Left lung (tissue), 10 donors: ENCODE results near the gene WBP1L. TPM values are rescaled to one million over a fixed set of nuclear protein-coding genes. Genes with fewer than 3 reads are reported as not detected.
A peak's percentile ranks its signal among the peaks of the same experiment; 100 is the strongest.

Source experiments
- ATAC-seq: fragments of 200-7000 bp; cut with Tn5 transposase; one replicate; pipeline ENCODE4 v1.9.1; 2020; ENCODE audit warnings: moderate library complexity
- DNase-seq, 4 donors: peaks; one replicate each; pipeline ENCODE4 v3.0.0-alpha.2; 2013 to 2020
- H3K27ac ChIP-seq, 2 donors: fragments of 200-600 bp; sonication (generic) in 1 of 2; one replicate each; pipeline versions ENCODE4 v1.5.0 to v1.8.0; 2020 to 2021
- H3K27me3 ChIP-seq, 2 donors: fragments of 200-600 bp; sonication (generic) in 1 of 2; one replicate each; pipeline versions ENCODE4 v1.5.0 to v1.8.0; 2020 to 2021
- H3K36me3 ChIP-seq, 2 donors: fragments of 200-600 bp; sonication (generic) in 1 of 2; one replicate each; pipeline versions ENCODE4 v1.5.0 to v1.8.0; 2020 to 2021
- H3K4me1 ChIP-seq, 2 donors: fragments of 200-600 bp; one replicate each; pipeline ENCODE4 v1.8.0; 2021
- H3K4me3 ChIP-seq, 2 donors: fragments of 200-600 bp; sonication (generic) in 1 of 2; one replicate each; pipeline versions ENCODE4 v1.5.0 to v1.8.0; 2020 to 2021; ENCODE audit warnings: mild to moderate bottlenecking in 1 of 2
- H3K9me3 ChIP-seq, 2 donors: fragments of 200-600 bp; sonication (generic) in 1 of 2; one replicate each; pipeline versions ENCODE4 v1.5.0 to v1.8.0; 2020 to 2021
- CTCF ChIP-seq, 2 donors: fragments of 200-600 bp; sonication (generic) in 1 of 2; IDR thresholded peaks; one replicate each; pipeline versions ENCODE4 v1.5.0 to v1.8.0; 2021; ENCODE audit warnings: antibody characterized with exemption in 2 of 2
- intact Hi-C, 2 donors: fragments of 100-400 bp; cut with DNase I; formaldehyde crosslinking; loops; one replicate each; pipeline versions ENCODE4 v1.11.2 to v1.14.2; 2022
- polyA plus RNA-seq, 6 donors: library from polyadenylated mRNA; unstranded; fragments of 120-200 nt; gene quantifications; one replicate each; pipeline ENCODE4 v1.2.1, GENCODE V29; 2013; ENCODE audit not compliant: insufficient read length in 6 of 6
- total RNA-seq, 2 donors: library from RNA; stranded (reverse); fragmentation: NEBNext Ultra II Directional; extraction: Animal tissue kit (Norgen Biotek cat#: 25700); gene quantifications; one replicate each; pipeline ENCODE4 v1.2.1, GENCODE V29; 2021
- donor health status: DM: no; HTN: yes; CAD: no.
- donor health status: DM: no; HTN: no; CAD: no.

The WBP1L gene
- total and polyA plus RNA-seq, 8 donors = 42.6 to 49.8 (median 45.9) TPM

GRCh38 chr10:102729029-102730026, 14.4 kb upstream of the WBP1L start:
- TF ChIP-seq CTCF (IDR thresholded peaks at IDR 0.05) = peak; percentile 84 to 96
- intact Hi-C loops = loop anchor here in 1 of 2 donors (5.0 kb wide), 1 partner anchor 173 kb away; no protein-coding TSS in a partner anchor
- peak; percentile 67 to 96 (median 86) for DNase-seq
- Histone ChIP-seq H3K9me3 (no peaks in the 10 kb centered on the region), H3K27ac (no peak overlapping the region), H3K36me3 (peaks cover 0 to 14% of the 10 kb centered on the region in 2 donors), H3K4me1 (peaks cover 0 to 13% of the 10 kb centered on the region in 2 donors), H3K4me3 (no peak overlapping the region), H3K27me3 (no peaks in the 10 kb centered on the region)
- ATAC-seq = peak; percentile 97

GRCh38 chr10:102731222-102731800, 12.4 kb upstream of the WBP1L start:
- Histone ChIP-seq H3K27me3 (no peaks in the 10 kb centered on the region), H3K36me3 (peaks cover 0 to 14% of the 10 kb centered on the region in 2 donors), H3K4me1 (peaks cover 0 to 13% of the 10 kb centered on the region in 2 donors), H3K27ac (no peak overlapping the region), H3K4me3 (no peak overlapping the region), H3K9me3 (no peaks in the 10 kb centered on the region)
- no peak for TF ChIP-seq CTCF (IDR thresholded peaks at IDR 0.05)
- ATAC-seq = no peak
- intact Hi-C loops = no loop called here
- no peak for DNase-seq

- H3K36me3 ChIP-seq = peaks cover 0 to 6% of the 10 kb centered on the region in 2 donors
- intact Hi-C loops = no loop called here
- no peaks in the 10 kb centered on the region for H3K27me3 ChIP-seq
Measured at GRCh38 chr10:102732661-102733060, 11.1 kb upstream of the WBP1L start.

GRCh38 chr10:102735065-102735562, 8.6 kb upstream of the WBP1L start:
- Histone ChIP-seq H3K9me3 (no peaks in the 10 kb centered on the region), H3K4me1 (peaks cover 0 to 10% of the 10 kb centered on the region in 2 donors), H3K36me3 (no peaks in the 10 kb centered on the region), H3K27me3 (no peaks in the 10 kb centered on the region), H3K4me3 (no peak overlapping the region), H3K27ac (no peak overlapping the region)
- intact Hi-C loops = no loop called here
- no peak for TF ChIP-seq CTCF (IDR thresholded peaks at IDR 0.05)
- no peak for ATAC-seq
- no peak for DNase-seq

More at GRCh38 chr10:102732661-102733060, 11.1 kb upstream of the WBP1L start:
- DNase-seq (no peak), ATAC-seq (no peak)
- no peak overlapping the region for H3K27ac ChIP-seq
- H3K4me3 ChIP-seq = no peak overlapping the region
- H3K9me3 ChIP-seq = no peaks in the 10 kb centered on the region
- H3K4me1 ChIP-seq = peaks cover 0 to 10% of the 10 kb centered on the region in 2 donors
- no peak for TF ChIP-seq CTCF (IDR thresholded peaks at IDR 0.05)

- Histone ChIP-seq H3K27me3 (no peaks in the 10 kb centered on the region), H3K27ac (peak overlapping the region; percentile 31 to 40), H3K9me3 (no peaks in the 10 kb centered on the region), H3K4me3 (no peak overlapping the region), H3K4me1 (peaks cover 0 to 15% of the 10 kb centered on the region in 2 donors), H3K36me3 (no peaks in the 10 kb centered on the region)
- DNase-seq = no peak
- no peak for ATAC-seq
- intact Hi-C loops = no loop called here
- TF ChIP-seq CTCF (IDR thresholded peaks at IDR 0.05) = no peak
Measured at GRCh38 chr10:102738692-102739121, 5.0 kb upstream of the WBP1L start.
